Bone marrow (tissue), 2 donors: ENCODE measurements around the gene PCDHGC5.

Experiments used
- DNase-seq, 2 donors: peaks; one replicate each; lab custom pipeline; 2025; lab: John Stamatoyannopoulos, UW

PCDHGC5 gene

GRCh38 chr5:141529873-141530272, 41.0 kb downstream of the PCDHGC5 start:
- DNase-seq: no peak

- no peak for DNase-seq
Measured at GRCh38 chr5:141532726-141533125, 43.8 kb downstream of the PCDHGC5 start.

GRCh38 chr5:141533897-141534296, 45.0 kb downstream of the PCDHGC5 start:
- DNase-seq: no peak

GRCh38 chr5:141534492-141535213, 45.8 kb downstream of the PCDHGC5 start:
- no peak for DNase-seq
